Measurements from ENCODE around the gene PGAP3.
A peak's percentile ranks its signal among the peaks of the same experiment; 100 is the strongest.

Gene PGAP3

DNA sequence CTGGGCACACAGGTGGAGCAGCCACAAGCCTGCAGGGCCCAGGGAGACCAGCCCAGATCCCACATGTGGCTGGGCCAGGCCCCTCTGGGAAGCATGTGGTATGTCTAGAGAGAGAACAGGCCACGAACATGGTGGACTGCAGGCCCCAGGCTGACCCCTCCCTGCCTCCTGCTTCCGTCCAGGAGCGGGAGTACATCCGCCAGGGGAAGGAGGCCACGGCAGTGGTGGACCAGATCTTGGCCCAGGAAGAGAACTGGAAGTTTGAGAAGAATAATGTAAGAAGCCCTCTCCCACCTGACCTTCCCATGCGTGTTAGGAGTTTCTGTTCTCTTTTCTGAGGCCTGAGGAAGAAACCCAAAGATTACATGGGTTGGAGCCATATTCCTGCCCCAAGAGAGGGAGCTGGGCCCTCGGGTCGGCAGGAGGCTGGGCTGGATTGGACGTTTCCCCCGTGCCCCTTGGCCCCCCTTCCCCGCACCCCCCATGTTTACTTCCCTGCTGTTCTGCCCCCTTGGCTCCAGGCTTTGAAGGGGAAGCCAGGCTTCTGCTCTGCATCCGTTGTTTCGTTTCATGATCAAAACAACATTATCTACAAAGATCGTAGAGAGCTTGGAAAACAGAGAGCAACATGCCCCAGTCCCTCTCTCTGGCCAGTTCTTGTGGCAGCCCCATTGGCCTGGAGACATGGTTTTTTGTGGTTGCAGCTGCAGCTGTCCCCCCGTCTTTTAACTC, 28.4 kb downstream of the PGAP3 start:
- no peak for DNase-seq

DNA sequence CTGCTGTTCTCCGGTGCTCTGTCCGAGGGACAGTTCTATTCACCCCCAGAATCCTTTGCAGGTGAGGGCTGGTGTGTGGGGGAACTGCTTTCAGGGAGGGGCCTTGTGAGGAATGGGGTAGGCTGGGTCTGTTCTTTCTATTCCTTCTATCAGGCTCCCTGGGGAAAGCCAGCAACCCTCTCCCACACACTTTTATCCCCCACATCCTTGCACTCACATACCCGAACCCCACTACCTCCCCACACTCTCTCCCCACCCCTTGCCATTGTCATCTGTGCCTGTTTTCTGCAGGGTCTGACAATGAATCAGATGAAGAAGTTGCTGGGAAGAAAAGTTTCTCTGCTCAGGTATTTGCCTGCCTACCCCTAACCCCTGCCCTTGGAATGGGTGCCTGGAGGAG, 29.1 kb downstream of the PGAP3 start:
- DNase-seq: no peak

DNA sequence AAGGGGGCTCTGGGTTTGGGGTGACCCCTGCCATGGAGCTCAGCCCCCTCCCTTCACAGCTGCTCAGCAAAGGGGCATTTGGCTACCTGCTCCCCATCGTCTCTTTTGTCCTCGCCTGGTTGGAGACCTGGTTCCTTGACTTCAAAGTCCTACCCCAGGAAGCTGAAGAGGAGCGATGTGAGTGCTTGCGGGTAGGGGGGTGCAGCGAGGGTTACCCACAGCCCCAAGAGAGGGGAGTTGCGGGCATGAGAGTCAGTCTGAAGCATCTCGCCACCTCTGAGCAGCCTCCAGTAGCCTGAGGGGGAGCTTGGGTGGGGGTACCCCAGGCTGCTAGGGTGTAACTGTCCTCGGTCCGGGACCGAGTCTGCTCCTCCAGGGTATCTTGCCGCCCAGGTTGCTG, 29.5 kb downstream of the PGAP3 start:
- no peak for DNase-seq

DNA sequence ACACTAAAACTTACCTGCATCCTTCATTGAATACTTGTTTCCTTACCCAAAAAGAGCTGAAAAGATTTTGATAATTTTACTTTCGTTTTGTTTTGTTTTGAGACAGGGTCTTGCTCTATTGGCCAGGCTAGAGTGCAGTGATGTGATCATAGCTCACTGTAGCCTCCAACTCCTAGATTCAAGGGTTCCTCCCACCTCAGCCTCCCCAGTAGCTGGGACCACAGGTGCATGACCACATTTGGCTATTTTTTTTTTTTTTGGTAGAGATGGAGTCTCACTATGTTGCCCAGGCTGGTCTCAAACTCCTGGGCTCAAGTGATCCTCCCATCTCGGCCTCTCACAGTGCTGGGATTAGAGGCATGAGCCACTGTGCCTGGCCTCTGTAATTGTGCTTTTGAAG, 32.8 kb downstream of the PGAP3 start:
- no peak for DNase-seq

DNA sequence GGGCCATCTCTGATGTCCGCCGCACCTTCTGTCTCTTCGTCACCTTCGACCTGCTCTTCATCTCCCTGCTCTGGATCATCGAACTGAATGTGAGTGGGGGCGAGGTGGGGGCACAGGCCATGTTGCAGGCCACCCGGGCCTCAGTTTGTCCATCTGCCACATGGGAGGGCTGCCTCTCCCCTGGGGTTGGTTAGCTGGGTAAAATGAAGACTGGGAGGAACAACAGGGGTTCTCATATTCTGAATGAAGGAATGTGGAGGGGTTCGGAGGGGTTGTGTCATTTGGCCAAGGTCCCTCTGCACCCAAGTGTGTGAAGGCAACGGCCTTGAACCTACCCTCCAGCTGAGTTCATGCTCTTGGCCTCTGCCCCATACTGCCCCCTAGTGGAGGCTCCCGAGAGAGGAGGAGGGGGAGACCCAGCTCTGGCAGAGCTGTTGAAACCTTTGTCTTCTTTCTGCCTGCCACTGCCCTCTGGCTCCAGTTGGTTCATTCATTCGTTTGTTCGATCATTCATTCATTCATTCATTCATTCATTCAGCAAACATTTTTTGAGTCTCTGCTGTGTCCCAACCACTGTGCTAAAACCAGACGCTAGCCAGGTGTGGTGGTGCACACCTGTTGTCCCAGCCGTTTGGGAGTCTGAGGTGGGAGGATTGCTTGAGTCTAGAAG, 34.1 kb downstream of the PGAP3 start:
- peak; percentile 65 for DNase-seq

DNA sequence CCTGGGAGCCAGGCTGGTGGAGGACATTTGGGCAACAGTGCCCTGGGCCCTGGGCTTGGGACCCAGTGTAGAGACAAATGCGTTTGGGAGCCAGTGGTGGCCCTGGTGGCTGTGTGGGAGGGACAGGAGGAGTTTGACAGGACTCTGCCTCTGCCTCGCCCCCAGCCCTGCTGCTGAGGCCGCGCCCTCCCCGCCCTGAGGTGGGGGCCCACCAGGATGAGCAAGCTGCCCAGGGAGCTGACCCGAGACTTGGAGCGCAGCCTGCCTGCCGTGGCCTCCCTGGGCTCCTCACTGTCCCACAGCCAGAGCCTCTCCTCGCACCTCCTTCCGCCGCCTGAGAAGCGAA, 34.6 kb downstream of the PGAP3 start:
- DNase-seq: no peak

DNA sequence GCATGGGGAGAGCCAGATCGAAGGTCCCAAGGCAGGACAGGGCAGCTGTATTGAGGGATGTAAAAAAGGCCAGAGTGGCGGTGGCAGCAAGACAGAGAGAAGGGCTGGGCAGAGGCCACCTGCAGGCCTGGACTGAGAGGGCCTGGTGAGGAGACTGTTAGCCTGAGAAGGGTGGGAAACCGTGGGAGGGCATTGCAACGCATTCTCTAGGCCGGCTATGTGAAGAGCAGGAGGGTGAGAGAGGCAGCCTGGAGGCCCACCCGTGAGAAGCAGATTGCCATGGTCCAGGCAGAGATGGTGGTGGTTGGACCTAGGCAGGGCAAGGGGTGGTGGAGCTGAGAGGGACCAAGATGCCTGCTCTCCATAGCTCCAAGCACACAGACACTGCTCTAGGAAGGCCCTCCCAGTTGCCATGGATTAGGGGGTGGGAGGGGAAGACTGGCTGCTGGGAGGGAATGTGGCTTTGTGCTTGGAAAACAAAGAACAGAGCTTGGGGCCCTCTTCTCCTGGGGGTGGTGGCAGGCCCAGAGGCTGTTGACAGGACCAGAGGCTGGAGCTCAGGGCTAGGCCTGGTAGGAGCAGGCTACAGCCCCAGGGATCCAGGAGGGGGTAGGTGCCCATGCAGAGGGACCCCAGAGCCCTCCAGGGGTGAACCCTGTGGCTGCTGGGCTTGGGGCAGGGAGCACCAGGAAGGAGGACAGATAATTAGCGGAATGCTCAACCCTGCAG, 35.1 kb downstream of the PGAP3 start:
- no peak for DNase-seq

DNA sequence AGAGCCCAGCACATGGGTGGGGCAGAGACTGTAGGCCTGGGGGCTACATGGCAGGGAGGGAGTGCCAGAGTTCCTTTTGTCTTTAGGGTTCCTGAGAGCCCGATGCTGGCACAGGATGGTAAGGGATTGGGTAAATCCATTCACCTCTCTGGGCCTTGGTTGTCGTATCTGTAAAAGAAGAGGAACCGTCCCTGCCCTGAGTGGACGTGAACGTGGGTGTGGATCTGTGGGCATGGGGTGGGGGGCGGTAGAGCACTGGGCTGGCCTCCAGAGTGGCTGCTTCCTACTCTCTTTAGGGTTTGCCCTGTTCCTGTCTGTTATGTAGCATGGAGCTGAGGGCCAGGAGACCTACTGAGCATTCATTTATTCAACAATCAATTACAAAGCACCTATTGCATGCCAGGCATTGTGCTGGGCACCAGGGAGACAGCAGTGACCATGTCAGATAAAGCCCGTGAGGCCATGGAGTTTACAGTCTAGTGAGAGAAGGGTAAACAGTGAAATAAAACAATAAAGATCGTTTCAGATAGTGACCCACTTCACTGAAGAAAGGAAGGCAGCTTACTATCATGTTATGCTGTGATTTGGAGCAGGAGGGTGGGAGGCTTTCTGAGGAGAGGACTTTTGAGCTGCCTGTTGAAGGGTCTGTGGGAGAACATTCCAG, 35.8 kb downstream of the PGAP3 start:
- no peak for DNase-seq

DNA sequence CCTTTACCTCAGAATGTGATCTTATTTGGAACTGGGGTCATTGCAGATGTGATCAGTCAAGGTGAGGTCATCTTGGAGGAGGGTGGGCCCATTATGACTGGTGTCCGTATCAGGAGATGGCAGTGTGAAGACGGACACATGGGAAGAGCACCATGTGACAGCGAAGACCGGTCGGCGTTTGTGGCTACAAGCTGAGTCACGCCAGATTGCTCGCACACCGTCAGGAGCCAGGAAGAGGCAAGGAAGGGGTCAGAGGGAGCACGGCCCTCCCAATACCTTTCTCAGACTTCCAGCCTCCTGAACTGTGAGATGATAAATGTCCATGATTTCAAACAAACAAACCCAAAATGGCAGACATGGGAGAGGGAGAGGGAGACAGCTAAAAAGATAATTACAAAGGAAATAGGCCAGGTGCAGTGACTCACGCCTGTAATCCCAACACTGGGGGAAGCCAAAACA, 37.7 kb downstream of the PGAP3 start:
- no peak for DNase-seq

DNA sequence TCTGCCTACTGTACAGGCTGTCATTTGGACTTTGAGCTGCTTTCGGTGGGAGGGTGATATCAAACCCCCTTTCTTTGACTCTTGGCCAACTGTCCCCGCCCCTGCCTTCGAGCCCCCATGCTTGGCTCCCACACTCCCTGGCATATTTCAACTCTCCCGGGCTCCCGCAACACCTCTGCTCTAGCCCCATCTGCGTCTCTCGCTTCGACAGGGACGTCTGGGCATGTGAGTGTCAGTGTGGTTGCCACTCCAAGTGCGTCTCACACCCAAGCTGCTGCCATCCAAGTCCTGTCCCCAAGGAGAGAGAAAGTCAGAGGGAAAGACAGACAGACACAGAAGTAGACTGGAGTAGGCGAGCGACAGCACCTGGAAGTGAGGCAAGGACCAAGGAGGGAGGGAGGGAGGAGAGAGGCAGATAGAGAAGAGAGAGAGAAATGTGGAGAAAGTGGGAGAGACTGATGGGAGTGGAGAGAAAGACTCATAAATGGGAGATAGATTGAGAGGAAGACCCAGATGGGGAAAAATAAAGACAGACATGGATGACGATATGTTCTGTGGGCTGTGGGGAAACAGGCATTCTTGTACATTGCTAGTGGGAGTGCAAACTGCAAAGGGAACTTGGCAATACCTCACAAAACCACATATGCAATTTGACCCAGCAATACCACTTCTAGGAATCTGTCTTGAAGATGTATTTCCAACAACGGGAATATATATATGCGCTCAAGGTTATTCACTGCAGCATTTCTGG, 39.1 kb downstream of the PGAP3 start:
- DNase-seq: no peak

DNA sequence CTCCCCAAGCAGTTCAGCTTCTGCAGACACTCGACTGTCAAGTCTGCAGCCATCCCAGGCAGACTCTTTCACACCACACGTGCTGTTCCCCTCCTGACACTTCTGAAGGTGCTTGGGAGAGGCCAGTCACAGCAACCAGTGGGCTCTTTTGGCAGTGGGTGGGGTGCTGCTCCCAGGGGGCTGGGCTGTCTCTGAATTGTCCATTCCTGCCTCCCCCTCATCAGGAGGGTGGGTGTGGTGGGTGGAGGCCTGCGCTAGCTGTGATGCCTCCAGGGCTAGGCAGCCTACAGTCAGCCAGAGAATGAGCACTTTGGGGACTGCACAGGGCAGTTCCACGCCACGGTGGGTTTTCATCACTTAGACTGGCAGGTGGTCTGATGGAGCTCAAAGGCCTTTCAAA, 40.6 kb downstream of the PGAP3 start:
- no peak for DNase-seq

DNA sequence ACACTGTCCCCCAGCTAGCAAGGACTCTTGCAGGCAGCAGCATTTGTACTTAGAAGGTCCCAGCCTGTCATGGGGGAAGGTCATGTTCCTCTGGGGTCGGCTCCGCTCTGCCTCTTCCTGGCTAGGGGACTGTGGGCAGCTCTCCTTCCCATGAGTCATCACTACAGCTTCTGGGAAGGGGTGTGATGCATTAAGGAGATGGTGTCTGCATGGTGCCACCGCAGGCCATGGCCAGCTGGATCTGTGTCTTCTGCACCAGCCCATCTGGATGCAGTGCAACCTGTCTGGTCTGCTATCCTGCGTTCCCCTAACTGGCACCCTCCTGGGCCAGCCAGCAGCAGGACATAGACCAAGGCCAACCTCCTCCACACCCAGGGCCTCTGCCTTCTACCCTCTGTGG, 44.6 kb downstream of the PGAP3 start:
- DNase-seq: no peak

DNA sequence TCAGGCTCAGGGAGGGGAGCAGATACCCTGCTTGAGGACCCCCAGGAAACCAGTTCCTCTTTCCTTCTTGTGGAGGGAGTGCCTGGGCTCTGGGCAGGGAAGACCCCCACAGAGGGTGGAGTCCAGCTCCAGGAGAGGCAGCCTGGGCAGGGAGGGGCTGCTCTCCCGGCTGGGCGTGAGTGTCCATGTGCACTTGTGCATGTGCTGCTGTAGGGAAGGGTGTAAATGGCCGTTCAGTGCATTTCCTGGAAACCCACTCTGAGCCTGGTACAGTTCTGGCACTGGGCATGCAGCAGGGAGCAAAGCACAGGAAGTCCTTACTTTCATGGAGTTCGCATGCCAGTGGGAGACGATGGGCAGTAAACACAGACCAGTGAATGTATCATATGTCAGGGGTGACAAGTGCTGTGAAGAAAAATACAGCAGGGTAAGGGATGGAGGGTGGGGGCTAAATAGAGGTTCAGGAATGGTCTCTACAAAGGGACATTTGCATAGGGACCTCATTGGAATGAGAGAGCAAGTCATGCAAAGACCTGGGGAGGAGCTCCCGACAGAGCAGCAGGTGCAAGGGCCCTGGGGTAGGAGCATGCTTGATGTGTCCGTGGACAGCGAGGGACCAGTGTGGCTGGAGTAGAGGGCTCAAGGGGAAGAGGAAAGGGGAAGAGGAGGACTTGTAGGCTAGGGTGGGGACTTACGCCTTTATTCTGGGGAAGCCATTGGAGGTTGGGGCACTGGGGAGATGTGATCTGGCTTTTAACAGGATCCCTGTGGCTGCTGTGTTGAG, 45.4 kb downstream of the PGAP3 start:
- no peak for DNase-seq

DNA sequence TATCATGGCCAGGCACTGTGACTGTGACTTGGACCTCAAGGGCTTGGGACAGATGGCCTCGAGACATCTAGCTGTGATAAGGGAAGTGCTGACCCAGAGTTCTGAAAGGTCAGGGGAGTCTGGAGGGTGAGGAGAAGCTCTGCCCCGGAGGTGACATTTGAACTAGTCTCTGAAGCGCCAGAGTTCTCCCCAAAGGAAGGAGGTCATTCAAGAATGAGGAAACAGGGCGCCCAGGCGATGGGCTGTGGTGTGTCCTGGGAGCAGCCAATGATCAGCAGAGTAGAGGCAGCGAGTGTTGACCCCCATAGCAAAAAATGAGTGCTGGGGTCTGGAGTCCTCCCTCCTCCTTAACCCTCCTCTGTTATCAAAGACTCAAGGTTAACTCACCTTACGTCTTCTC, 46.0 kb downstream of the PGAP3 start:
- DNase-seq: no peak

DNA sequence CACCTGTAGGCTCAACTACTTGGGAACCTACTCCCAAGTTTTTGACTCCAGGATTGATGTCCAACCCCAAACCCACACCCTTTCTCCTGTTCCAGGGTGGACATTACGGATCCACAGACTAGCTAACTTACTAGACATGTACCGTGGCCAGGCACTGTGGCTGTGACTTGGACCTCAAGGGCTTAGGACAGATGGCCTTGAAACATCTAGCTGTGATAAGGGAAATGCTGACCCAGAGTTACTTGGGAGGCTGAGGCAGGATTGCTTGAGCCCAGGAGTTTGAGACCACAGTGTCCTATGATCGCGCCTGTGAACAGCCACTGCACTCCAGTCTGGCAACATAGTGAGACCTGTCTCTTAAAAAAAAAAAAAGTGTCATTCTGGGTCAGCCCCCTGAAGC, 46.8 kb downstream of the PGAP3 start:
- no peak for DNase-seq

DNA sequence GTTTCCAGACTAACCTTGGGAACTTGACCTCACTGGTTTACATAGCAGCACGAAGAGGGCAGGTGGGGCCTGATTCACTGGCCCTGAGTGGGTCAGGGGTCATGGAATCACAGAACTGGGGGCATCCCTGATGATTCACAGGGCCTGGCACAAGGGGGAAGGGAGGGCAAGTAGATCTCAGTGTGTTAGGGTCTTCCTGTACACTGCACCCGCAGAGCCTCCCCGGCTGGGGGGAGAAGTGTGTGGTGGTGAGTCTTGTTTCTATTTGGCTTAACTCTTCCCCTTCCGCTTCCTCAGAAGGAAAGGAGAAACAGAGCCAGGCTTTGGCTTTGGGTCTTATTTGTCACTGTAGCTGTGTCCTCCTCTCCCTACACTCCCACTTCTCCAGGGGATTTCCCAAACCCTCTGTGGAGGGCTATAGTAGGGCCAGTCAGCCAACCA, 47.2 kb downstream of the PGAP3 start:
- no peak for DNase-seq

DNA sequence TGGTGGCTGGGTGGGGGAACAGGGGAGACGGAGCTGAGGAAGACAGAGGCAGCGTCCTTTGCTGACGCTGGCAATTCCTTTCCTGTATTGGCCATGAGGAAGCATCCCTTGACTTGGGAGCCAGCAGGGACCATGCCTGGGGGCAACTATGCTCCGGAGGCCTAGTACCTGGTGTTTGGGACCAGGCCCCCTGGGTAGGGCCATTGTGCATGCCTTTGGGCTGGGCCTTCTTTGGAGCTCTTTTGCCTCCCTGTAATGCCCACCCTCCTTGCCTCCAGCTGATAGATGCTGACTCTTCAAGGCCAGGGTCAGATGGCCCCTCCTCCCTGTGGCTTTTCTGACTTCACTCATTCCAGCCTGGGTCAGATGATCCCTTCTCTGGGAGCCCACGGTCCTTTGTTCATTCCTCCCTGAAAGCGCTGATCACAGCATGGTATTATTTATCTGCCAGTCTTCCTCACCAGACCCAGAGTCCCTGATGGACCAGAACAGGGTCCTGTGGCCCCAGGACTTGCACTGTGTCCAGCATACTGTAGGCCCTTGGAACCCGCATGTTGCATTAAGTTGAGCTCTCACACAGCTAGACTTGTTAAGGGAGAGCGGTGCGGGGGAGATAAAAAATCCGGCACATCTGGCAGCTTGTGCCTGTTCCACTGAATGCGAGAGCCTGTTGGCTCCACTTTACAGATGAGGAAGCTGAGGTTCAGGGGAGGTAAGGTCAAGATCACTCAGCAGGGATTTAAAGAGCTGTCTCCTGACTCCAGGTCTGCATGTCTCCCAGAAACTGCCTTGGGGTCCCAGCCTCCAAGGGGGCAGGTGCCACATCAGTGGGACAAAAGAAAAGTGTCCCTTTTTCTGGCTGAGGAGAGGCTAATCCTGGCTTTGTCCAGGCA, 48.0 kb downstream of the PGAP3 start:
- no peak for DNase-seq

DNA sequence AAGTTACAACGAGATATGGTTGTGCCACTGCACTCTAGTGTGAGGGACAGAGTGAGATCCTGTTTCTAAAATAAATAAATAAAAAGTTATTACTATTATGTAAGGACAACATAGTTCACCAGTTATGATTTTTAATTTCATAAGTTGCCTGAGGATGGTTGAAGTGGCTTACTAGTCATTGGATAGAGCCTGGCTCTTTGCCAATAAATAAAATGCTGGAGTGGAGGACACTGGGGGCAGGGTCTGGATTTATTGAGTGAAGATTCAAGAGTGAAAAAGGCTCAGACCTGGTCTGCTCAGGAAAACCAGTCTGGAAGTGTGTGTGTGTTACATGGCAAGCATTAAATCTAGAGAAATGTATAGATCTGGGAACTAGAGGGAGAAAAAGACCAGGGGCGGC, 48.8 kb downstream of the PGAP3 start:
- no peak for DNase-seq

DNA sequence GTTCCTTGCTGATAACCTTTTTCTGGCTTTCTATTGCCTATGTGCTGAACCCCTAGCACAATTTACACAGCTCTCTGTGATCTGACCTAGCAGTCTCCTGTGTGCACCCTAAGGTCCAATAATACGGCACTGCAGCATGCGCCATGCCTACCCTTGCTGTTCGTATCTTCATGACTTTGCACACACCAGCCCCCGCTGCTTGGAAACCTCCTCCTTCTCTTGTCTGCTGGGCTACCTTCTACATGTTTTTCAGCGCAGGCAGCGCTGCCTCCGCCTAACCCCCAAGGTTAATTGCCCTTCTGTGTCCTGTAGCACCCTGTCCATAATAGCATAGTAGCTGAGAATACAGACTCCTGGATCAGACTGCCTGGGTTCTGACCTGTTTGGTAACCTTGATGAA, 49.5 kb downstream of the PGAP3 start:
- no peak for DNase-seq

DNA sequence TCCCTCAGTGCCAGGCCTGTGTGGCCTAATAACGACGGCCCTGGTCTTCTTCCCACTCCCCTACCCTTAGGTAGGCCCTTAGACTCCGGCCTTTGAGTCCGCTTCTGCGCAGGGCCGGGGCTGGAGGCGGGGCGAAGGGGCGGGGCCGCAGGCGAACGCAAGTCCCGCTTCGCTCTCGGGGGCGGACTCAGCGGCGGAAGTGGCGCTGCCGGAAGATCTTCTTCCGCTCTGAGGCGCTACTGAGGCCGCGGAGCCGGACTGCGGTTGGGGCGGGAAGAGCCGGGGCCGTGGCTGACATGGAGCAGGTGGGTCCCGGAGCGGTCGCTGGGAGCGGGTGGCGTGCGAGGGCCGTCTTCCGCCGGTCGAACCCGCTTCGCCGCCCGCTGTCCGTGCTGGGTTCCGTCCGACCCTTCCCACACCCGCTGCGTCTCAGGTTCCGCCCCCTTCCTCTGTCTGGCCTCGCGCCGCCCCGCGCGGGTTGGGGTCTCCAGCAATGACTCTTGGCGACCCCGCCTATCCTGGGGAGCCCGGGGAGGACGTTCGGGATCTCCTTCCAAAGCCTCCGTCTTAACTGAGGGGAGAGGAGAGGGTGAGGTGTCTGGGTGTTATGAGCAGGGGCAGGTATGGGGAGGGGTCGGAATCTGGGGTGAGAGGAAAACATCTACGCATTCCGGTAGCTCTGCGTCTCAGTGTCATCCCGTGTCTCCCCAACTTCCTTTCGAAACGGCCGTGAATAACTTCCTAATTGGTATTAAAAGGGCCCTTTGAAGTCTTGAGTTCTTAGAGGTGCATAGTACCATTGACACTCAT, 50.7 kb downstream of the PGAP3 start, which contains the start of gene STARD3:
Gene STARD3, plus strand, starts transcription at position 218 of the 810 bp plus-strand sequence. CDS start 16,388 bp downstream, outside the sequence.
- DNase-seq: peak; percentile 87

Data from activated effector memory CD4-positive, alpha-beta T cell treated with Interleukin-2 at 50 U/mL for 16 hours (primary cell).